CD14-positive monocyte (primary cell): Measurements from ENCODE around the gene ENOPH1. TPM values are rescaled to one million over a fixed set of nuclear protein-coding genes. Genes with fewer than 3 reads are reported as not detected.

Experiments
- DNase-seq, 3 donors: peaks; one replicate each; pipeline ENCODE4 v3.0.0-alpha.2; 2011 to 2022
- H2AFZ ChIP-seq: 2 replicates; pipeline ENCODE4 v1.6.0; 2012; ENCODE audit warnings: mild to moderate bottlenecking, low read depth, low read length, inconsistent platforms; ENCODE audit not compliant: insufficient read depth, poor library complexity, severe bottlenecking
- H3K27ac ChIP-seq, 2 donors: 1 replicate in 1 of 2; 2 replicates in 1 of 2; pipeline ENCODE4 v1.5.1; 2012 to 2013; ENCODE audit warnings: low read length in 2 of 2, control low read depth in 1 of 2, inconsistent platforms in 1 of 2, low read depth in 1 of 2, mild to moderate bottlenecking in 1 of 2
- H3K27me3 ChIP-seq, 2 donors: one replicate each; pipeline versions ENCODE4 v1.6.0 to v1.6.1; 2011 to 2013; ENCODE audit warnings: low read length in 2 of 2; ENCODE audit not compliant: control insufficient read depth in 2 of 2, insufficient read depth in 2 of 2
- H3K36me3 ChIP-seq, 2 donors: replicated peaks in 1 of 2; 1 replicate in 1 of 2; 2 replicates in 1 of 2; pipeline versions ENCODE4 v1.5.1 to v1.6.1; 2012 to 2013; ENCODE audit warnings: low read length in 2 of 2, control low read depth in 1 of 2, inconsistent platforms in 1 of 2, mild to moderate bottlenecking in 1 of 2; ENCODE audit not compliant: insufficient read depth in 2 of 2, control insufficient read depth in 1 of 2
- H3K4me1 ChIP-seq, 2 donors: 1 replicate in 1 of 2; 2 replicates in 1 of 2; pipeline versions ENCODE4 v1.5.1 to v1.6.1; 2012 to 2013; ENCODE audit warnings: low read length in 2 of 2, control low read depth in 1 of 2, inconsistent platforms in 1 of 2, mild to moderate bottlenecking in 1 of 2, moderate library complexity in 1 of 2; ENCODE audit not compliant: insufficient read depth in 2 of 2, control insufficient read depth in 1 of 2
- H3K4me2 ChIP-seq: replicated peaks from 2 replicates; pipeline ENCODE3; 2012; ENCODE audit warnings: low read length, moderate library complexity, mild to moderate bottlenecking; ENCODE audit not compliant: poor library complexity, severe bottlenecking; ENCODE audit errors: extremely low read depth
- H3K4me3 ChIP-seq, 3 experiments: fragments of 200-600 bp in 1 of 3; sonication (generic) in 1 of 3; replicated peaks in 1 of 3; 1 replicate in 2 of 3; 2 replicates in 1 of 3; pipeline ENCODE4 v1.5.1; 2011 to 2013; ENCODE audit warnings: low read length in 3 of 3, mild to moderate bottlenecking in 3 of 3, control low read depth in 2 of 3, low read depth in 2 of 3, inconsistent platforms in 1 of 3, moderate library complexity in 1 of 3
- H3K79me2 ChIP-seq: 2 replicates; pipeline ENCODE4 v1.6.0; 2012; ENCODE audit warnings: mild to moderate bottlenecking, control low read depth, inconsistent platforms, low read length, moderate library complexity; ENCODE audit not compliant: insufficient read depth
- H3K9ac ChIP-seq: 2 replicates; pipeline ENCODE4 v1.6.0; 2017; ENCODE audit warnings: low read length, mild to moderate bottlenecking; ENCODE audit not compliant: insufficient read depth, poor library complexity, severe bottlenecking
- H3K9me3 ChIP-seq, 2 donors: replicated peaks in 1 of 2; 1 replicate in 1 of 2; 2 replicates in 1 of 2; pipeline versions ENCODE4 v1.5.1 to v1.6.1; 2012 to 2013; ENCODE audit warnings: low read length in 2 of 2, control low read depth in 1 of 2; ENCODE audit not compliant: control insufficient read depth in 1 of 2, insufficient read depth in 1 of 2
- H4K20me1 ChIP-seq: 2 replicates; pipeline ENCODE4 v1.6.0; 2012; ENCODE audit warnings: mild to moderate bottlenecking, low read length, control low read depth, moderate library complexity; ENCODE audit not compliant: insufficient read depth
- H3K27ac Mint-ChIP-seq, 7 donors: one replicate each; pipeline ENCODE4 v1.8.0; 2020; ENCODE audit warnings: mild to moderate bottlenecking in 7 of 7, mixed read lengths in 7 of 7, moderate library complexity in 6 of 7, inconsistent platforms in 2 of 7
- H3K27me3 Mint-ChIP-seq, 3 donors: one replicate each; pipeline ENCODE4 v1.8.0; 2021 to 2022; ENCODE audit warnings: low read depth in 3 of 3, mild to moderate bottlenecking in 3 of 3, mixed read lengths in 3 of 3, moderate library complexity in 3 of 3, inconsistent platforms in 1 of 3
- H3K36me3 Mint-ChIP-seq, 2 donors: one replicate each; pipeline ENCODE4 v1.8.0; 2020; ENCODE audit warnings: mixed read lengths in 2 of 2, inconsistent platforms in 1 of 2, mild to moderate bottlenecking in 1 of 2
- H3K4me1 Mint-ChIP-seq: one replicate; pipeline ENCODE4 v1.8.0; 2020; ENCODE audit warnings: mild to moderate bottlenecking, mixed read lengths
- H3K4me3 Mint-ChIP-seq, 2 donors: one replicate each; pipeline ENCODE4 v1.8.0; 2020; ENCODE audit warnings: mild to moderate bottlenecking in 2 of 2, mixed read lengths in 2 of 2, moderate library complexity in 1 of 2
- H3K9me3 Mint-ChIP-seq, 7 donors: one replicate each; pipeline ENCODE4 v1.8.0; 2020 to 2022; ENCODE audit warnings: mixed read lengths in 7 of 7, mild to moderate bottlenecking in 6 of 7, moderate library complexity in 6 of 7, inconsistent platforms in 2 of 7
- WGBS: methylation state at CpG from one replicate; pipeline ENCODE4 v1.1.5; 2013; ENCODE audit warnings: missing lambda C conversion rate; ENCODE audit not compliant: insufficient coverage; 5-methylcytosine and 5-hydroxymethylcytosine counted together
- intact Hi-C, 2 donors: fragments of 100-400 bp; cut with micrococcal nuclease; formaldehyde crosslinking; loops; one replicate each; pipeline versions ENCODE4 v1.15.0 to v1.15.1; 2023
- polyA plus RNA-seq, 3 donors: library from polyadenylated mRNA; depleted of rRNA in 1 of 3; unstranded in 2 of 3; stranded (reverse) in 1 of 3; fragments of 300-500 nt in 2 of 3; fragments of >200 nt in 1 of 3; fragmentation: Illumina TruSeq in 2 of 3; gene quantifications; 1 replicate in 2 of 3; 2 replicates in 1 of 3; pipeline ENCODE4 v1.2.3, GENCODE V29; 2012 to 2021
- TF ChIP-seq, protein P1 (sequence below): fragments of 200-600 bp; IDR thresholded peaks from one replicate; pipeline ENCODE4 v1.8.0; 2022; ENCODE audit warnings: antibody characterized with exemption, mild to moderate bottlenecking

ENOPH1 gene
- polyA plus RNA-seq, 3 donors = 6.1 to 23.4 (median 22.0) TPM

DNA sequence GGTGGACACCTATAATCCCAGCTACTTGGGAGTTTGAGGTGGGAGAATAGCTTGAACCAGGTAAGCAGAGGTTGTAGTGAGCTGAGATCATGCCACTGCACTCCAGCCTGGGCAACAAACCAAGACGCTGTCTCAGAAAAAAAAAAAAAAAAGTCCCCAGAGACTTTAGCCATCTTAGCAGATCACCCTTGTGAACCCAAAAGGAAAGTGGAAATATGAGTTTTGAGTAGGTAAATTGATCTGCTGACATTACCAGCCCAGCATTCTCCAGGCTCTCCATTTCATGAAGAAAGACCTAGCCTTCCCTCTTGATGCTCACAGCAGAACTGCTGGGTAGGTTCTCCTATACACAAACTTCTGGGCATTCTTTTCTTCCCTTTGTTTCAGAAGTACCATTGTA, 32.1 kb upstream of the ENOPH1 start:
- H3K79me2 ChIP-seq = no peaks in the 10 kb centered on the region
- no peaks in the 10 kb centered on the region for H3K36me3 ChIP-seq
- H3K4me2 ChIP-seq = no peak overlapping the region
- no peak for DNase-seq
- TF ChIP-seq, protein P1, sequence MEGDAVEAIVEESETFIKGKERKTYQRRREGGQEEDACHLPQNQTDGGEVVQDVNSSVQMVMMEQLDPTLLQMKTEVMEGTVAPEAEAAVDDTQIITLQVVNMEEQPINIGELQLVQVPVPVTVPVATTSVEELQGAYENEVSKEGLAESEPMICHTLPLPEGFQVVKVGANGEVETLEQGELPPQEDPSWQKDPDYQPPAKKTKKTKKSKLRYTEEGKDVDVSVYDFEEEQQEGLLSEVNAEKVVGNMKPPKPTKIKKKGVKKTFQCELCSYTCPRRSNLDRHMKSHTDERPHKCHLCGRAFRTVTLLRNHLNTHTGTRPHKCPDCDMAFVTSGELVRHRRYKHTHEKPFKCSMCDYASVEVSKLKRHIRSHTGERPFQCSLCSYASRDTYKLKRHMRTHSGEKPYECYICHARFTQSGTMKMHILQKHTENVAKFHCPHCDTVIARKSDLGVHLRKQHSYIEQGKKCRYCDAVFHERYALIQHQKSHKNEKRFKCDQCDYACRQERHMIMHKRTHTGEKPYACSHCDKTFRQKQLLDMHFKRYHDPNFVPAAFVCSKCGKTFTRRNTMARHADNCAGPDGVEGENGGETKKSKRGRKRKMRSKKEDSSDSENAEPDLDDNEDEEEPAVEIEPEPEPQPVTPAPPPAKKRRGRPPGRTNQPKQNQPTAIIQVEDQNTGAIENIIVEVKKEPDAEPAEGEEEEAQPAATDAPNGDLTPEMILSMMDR = no peak
- H4K20me1 ChIP-seq = no peaks in the 10 kb centered on the region
- H3K4me1 ChIP-seq = no peaks in the 10 kb centered on the region
- H3K4me3 ChIP-seq = no peak overlapping the region
- H2AFZ ChIP-seq = no peak overlapping the region
- Mint-ChIP-seq H3K27ac (no peak overlapping the region), H3K4me3 (no peak overlapping the region), H3K4me1 (no peaks in the 10 kb centered on the region), H3K27me3 (no peaks in the 10 kb centered on the region), H3K9me3 (no peaks in the 10 kb centered on the region), H3K36me3 (no peaks in the 10 kb centered on the region)
- no peak overlapping the region for H3K27ac ChIP-seq
- H3K27me3 ChIP-seq = no peaks in the 10 kb centered on the region
- no peaks in the 10 kb centered on the region for H3K9me3 ChIP-seq
- no CpG with 5 or more reads among the region's 1 CpG for WGBS
- intact Hi-C loops = no loop called here
- no peak overlapping the region for H3K9ac ChIP-seq

DNA sequence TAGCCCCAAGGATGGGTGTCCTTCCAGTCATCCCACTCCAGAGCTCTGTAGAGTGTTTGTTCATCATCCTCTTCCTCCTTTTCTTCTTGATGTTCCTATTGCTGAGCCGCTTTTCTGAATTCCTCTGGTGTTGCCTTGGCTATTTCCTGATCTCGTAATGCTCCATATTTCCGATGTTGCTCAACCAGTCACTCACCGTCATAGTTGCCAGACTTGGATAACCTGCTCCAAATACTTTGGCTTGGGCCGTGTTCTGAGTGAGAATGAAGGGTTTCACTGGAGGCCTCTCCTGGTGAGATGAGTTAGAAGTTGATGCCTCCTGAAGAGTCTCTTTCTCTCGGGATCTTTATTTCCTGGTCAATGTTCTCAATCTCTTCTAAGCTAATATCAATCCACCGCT, 28.8 kb upstream of the ENOPH1 start:
- no peak for DNase-seq
- Mint-ChIP-seq H3K9me3 (peaks cover 0 to 2% (median 0%) of the 10 kb centered on the region in 7 donors), H3K4me3 (no peak overlapping the region), H3K27me3 (peaks cover 0 to 2% (median 0%) of the 10 kb centered on the region in 3 donors), H3K36me3 (no peaks in the 10 kb centered on the region), H3K27ac (no peak overlapping the region), H3K4me1 (no peaks in the 10 kb centered on the region)
- H2AFZ ChIP-seq = no peak overlapping the region
- no peaks in the 10 kb centered on the region for H3K79me2 ChIP-seq
- H3K4me3 ChIP-seq = no peak overlapping the region
- H3K9me3 ChIP-seq = no peaks in the 10 kb centered on the region
- no peaks in the 10 kb centered on the region for H3K36me3 ChIP-seq
- H3K9ac ChIP-seq = no peak overlapping the region
- H4K20me1 ChIP-seq = no peaks in the 10 kb centered on the region
- no peak overlapping the region for H3K4me2 ChIP-seq
- no peaks in the 10 kb centered on the region for H3K27me3 ChIP-seq
- intact Hi-C loops = no loop called here
- no peaks in the 10 kb centered on the region for H3K4me1 ChIP-seq
- no peak overlapping the region for H3K27ac ChIP-seq
- WGBS = 74% methylated on average over 4 of the region's 7 CpGs
- TF ChIP-seq, protein P1 = no peak
